K562 (cell line): ENCODE measurements around the gene IFT81. TPM values are rescaled to one million over a fixed set of nuclear protein-coding genes. Genes with fewer than 3 reads are reported as not detected.

Experiments used
- DPF2 ChIP-seq: fragments of 450-650 bp; IDR thresholded peaks from 2 replicates; pipeline ENCODE4 v1.6.1; 2016
- FOXA3 ChIP-seq, 2 experiments: fragments of 450-650 bp in 1 of 2; sonication (generic) in 1 of 2; formaldehyde crosslinking; IDR thresholded peaks in 1 of 2; conservative IDR thresholded peaks in 1 of 2; 2 replicates each; pipeline versions ENCODE4 v1.4.0 to v1.8.0; 2020 to 2022; ENCODE audit warnings: mild to moderate bottlenecking in 2 of 2, missing genetic modification reagents in 1 of 2
- HDAC2 ChIP-seq: fragments of 450-650 bp; IDR thresholded peaks from 2 replicates; pipeline ENCODE4 v1.6.1; 2016; ENCODE audit warnings: mild to moderate bottlenecking
- HLTF ChIP-seq: fragments of 450-650 bp; IDR thresholded peaks from 2 replicates; pipeline ENCODE4 v1.6.1; 2016
- HMGN3 ChIP-seq: IDR thresholded peaks from 2 replicates; pipeline ENCODE4 v1.6.1; 2011; ENCODE audit warnings: borderline replicate concordance, low read depth, mild to moderate bottlenecking, mixed read lengths, low read length; ENCODE audit not compliant: insufficient read length; ENCODE audit errors: extremely low read depth
- KLF16 ChIP-seq: IDR thresholded peaks from 2 replicates; pipeline ENCODE4 v1.6.1; 2016; ENCODE audit warnings: antibody characterized with exemption
- LEF1 ChIP-seq: fragments of 450-650 bp; IDR thresholded peaks from 2 replicates; pipeline ENCODE4 v1.6.1; 2016; ENCODE audit warnings: mild to moderate bottlenecking
- MYC ChIP-seq, 2 experiments: fragments of 250-450 bp in 1 of 2; sonication (Bioruptor Pico) in 1 of 2; IDR thresholded peaks; 2 replicates each; pipeline versions ENCODE4 v1.5.1 to v1.6.1; 2012 to 2021; ENCODE audit warnings: low read depth in 2 of 2, borderline replicate concordance in 1 of 2, improper control_type of control experiment in 1 of 2, low read length in 1 of 2, mild to moderate bottlenecking in 1 of 2, moderate library complexity in 1 of 2
- PKNOX1 ChIP-seq: fragments of 450-650 bp; IDR thresholded peaks from 2 replicates; pipeline ENCODE4 v1.6.1; 2016
- RREB1 ChIP-seq: fragments of 250-450 bp; sonication (Bioruptor Pico); IDR thresholded peaks from 2 replicates; pipeline ENCODE4 v1.4.0; 2020
- TAL1 ChIP-seq: fragments of 450-650 bp; IDR thresholded peaks from 2 replicates; pipeline ENCODE4 v1.6.1; 2016; ENCODE audit warnings: mild to moderate bottlenecking
- THAP7 ChIP-seq: fragments of 250-450 bp; sonication (Bioruptor Pico); IDR thresholded peaks from 2 replicates; pipeline ENCODE4 v1.5.0; 2021
- ZBTB2 ChIP-seq: fragments of 450-650 bp; IDR thresholded peaks from 2 replicates; pipeline ENCODE4 v1.6.1; 2016; ENCODE audit warnings: antibody characterized with exemption
- ZNF134 ChIP-seq: fragments of 250-450 bp; sonication (Bioruptor Pico); conservative IDR thresholded peaks from 2 replicates; pipeline ENCODE4 v1.4.0; 2020
- ZNF224 ChIP-seq: sonication (generic); formaldehyde crosslinking; IDR thresholded peaks from 2 replicates; pipeline ENCODE4 v1.8.0; 2022; ENCODE audit warnings: mild to moderate bottlenecking, missing genetic modification reagents
- ZNF311 ChIP-seq: fragments of 250-450 bp; sonication (Bioruptor Pico); IDR thresholded peaks from 2 replicates; pipeline ENCODE4 v1.4.0; 2020; ENCODE audit warnings: mild to moderate bottlenecking, moderate library complexity
- ZNF384 ChIP-seq: IDR thresholded peaks from 2 replicates; pipeline ENCODE4 v1.6.1; 2012; ENCODE audit warnings: low read depth, low read length, improper control_type of control experiment
- ZNF77 ChIP-seq: fragments of 250-450 bp; sonication (Bioruptor Pico); IDR thresholded peaks from 2 replicates; pipeline ENCODE4 v1.5.0; 2020
- polyA plus RNA-seq, 8 experiments: library from polyadenylated mRNA; depleted of rRNA in 4 of 8; stranded (reverse) in 5 of 8; unstranded in 3 of 8; fragments of >200 nt; fragmentation: Nextera tagmentation in 2 of 8; fragmentation: Illumina TruSeq in 1 of 8; extraction: Ambion mirVana in 2 of 8; extraction: Trizol in 1 of 8; gene quantifications; 2 replicates each; pipeline versions ENCODE4 v1.2.1 to v1.2.3, GENCODE V29; 2011 to 2014; ENCODE audit warnings: inconsistent platforms in 1 of 8, missing spikeins in 1 of 8
- total RNA-seq, 7 experiments: library from RNA; depleted of rRNA in 6 of 7; stranded (reverse); fragments of >200 nt in 6 of 7; fragmentation: Illumina TruSeq in 2 of 7; extraction: Trizol in 2 of 7; gene quantifications; 2 replicates each; pipeline versions ENCODE4 v1.2.1 to v1.2.3, GENCODE V29; 2011 to 2021; ENCODE audit warnings: low replicate concordance in 1 of 7

IFT81 gene
- total and polyA plus RNA-seq, 9 of the 15 experiments (the other 6 are each of a cell fraction or from before 2014, with no cell fraction given), result 2.8 to 11.9 (median 7.9) TPM

GRCh38 chr12:110117956-110118685 lies 6.0 kb upstream of the IFT81 start (continued):
- no peak for TF ChIP-seq RREB1 (CRISPR knock-in tag)
- peak; percentile 42; the same call in 1 of the 2 replicates for TF ChIP-seq KLF16
- TF ChIP-seq FOXA3 (CRISPR knock-in tag; conservative IDR thresholded peaks at IDR 0.05 in 1 of 2, IDR thresholded peaks at IDR 0.05 in 1 of 2), result peak; percentile 95 to 98
- TF ChIP-seq ZNF224 (CRISPR knock-in tag), result no peak
- peak; percentile 45 for TF ChIP-seq HMGN3
- peak; percentile 65 for TF ChIP-seq TAL1
- peak; percentile 45; the same call in 1 of the 2 replicates for TF ChIP-seq MYC (IDR thresholded peaks at IDR 0.05; ENCODE audit: low read depth, low read length)
- no peak for TF ChIP-seq MYC (CRISPR knock-in tag; IDR thresholded peaks at IDR 0.05; ENCODE audit: borderline replicate concordance, low read depth)
- TF ChIP-seq ZNF134 (CRISPR knock-in tag), result no peak
- no peak for TF ChIP-seq ZNF384
- TF ChIP-seq LEF1, result 0 out of 2 replicates have a peak, but pooled peaks have one; percentile 31
- TF ChIP-seq ZNF311, result no peak
- TF ChIP-seq ZBTB2, result no peak
- peak; percentile 55; the same call in 1 of the 2 replicates for TF ChIP-seq HDAC2
- TF ChIP-seq PKNOX1, result no peak
- TF ChIP-seq ZNF77 (CRISPR knock-in tag), result no peak
- TF ChIP-seq THAP7, result no peak
- TF ChIP-seq HLTF, result no peak
- peak; percentile 65 for TF ChIP-seq DPF2
